HepG2 (cell line): ENCODE results near the gene ATG9A. TPM values are rescaled to one million over a fixed set of nuclear protein-coding genes. Genes with fewer than 3 reads are reported as not detected.

ENCODE experiments used
- CBFB ChIP-seq: sonication (generic); formaldehyde crosslinking; IDR thresholded peaks from 2 replicates; pipeline ENCODE4 v1.4.0; 2020; ENCODE audit warnings: missing genetic modification reagents
- CBX5 ChIP-seq: sonication (generic); formaldehyde crosslinking; IDR thresholded peaks from 2 replicates; pipeline ENCODE4 v1.4.0; 2020; ENCODE audit warnings: missing genetic modification reagents, borderline replicate concordance
- CREM ChIP-seq, 2 experiments: sonication (generic) in 1 of 2; formaldehyde crosslinking in 1 of 2; IDR thresholded peaks; 2 replicates each; pipeline versions ENCODE4 v1.4.0 to v1.6.1; 2016 to 2020; ENCODE audit warnings: antibody characterized with exemption in 1 of 2, mild to moderate bottlenecking in 1 of 2, missing genetic modification reagents in 1 of 2
- GZF1 ChIP-seq: sonication (generic); formaldehyde crosslinking; IDR thresholded peaks from 2 replicates; pipeline ENCODE4 v1.5.1; 2020; ENCODE audit warnings: mild to moderate bottlenecking, missing genetic modification reagents
- HNRNPLL ChIP-seq: fragments of 200-400 bp; formaldehyde crosslinking; IDR thresholded peaks from 2 replicates; pipeline ENCODE4 v1.6.1; 2017; ENCODE audit warnings: mild to moderate bottlenecking, low read depth, low read length; ENCODE audit not compliant: poor library complexity, severe bottlenecking
- MED1 ChIP-seq: sonication (generic); formaldehyde crosslinking; IDR thresholded peaks from 2 replicates; pipeline ENCODE4 v1.4.0; 2020; ENCODE audit warnings: missing genetic modification reagents
- MEF2D ChIP-seq: sonication (generic); formaldehyde crosslinking; IDR thresholded peaks from 2 replicates; pipeline ENCODE4 v1.5.1; 2020; ENCODE audit warnings: mild to moderate bottlenecking, missing genetic modification reagents
- MYC ChIP-seq: sonication (generic); formaldehyde crosslinking; IDR thresholded peaks from 2 replicates; pipeline ENCODE4 v1.9.0; 2021; ENCODE audit warnings: missing genetic modification reagents, borderline replicate concordance
- PRPF4 ChIP-seq: fragments of 200-400 bp; formaldehyde crosslinking; IDR thresholded peaks from 2 replicates; pipeline ENCODE4 v1.6.1; 2016; ENCODE audit warnings: low read length, low read depth; ENCODE audit not compliant: poor library complexity, severe bottlenecking
- ZC3H4 ChIP-seq: sonication (generic); formaldehyde crosslinking; IDR thresholded peaks from 2 replicates; pipeline ENCODE4 v1.4.0; 2020; ENCODE audit warnings: missing genetic modification reagents, borderline replicate concordance
- ZNF121 ChIP-seq: sonication (generic); formaldehyde crosslinking; IDR thresholded peaks from 2 replicates; pipeline ENCODE4 v1.5.0; 2020; ENCODE audit warnings: mild to moderate bottlenecking, missing genetic modification reagents
- ZNF207 ChIP-seq: fragments of 450-650 bp; IDR thresholded peaks from 2 replicates; pipeline ENCODE4 v1.6.1; 2016; ENCODE audit warnings: antibody characterized with exemption, borderline replicate concordance
- ZNF577 ChIP-seq: sonication (generic); formaldehyde crosslinking; IDR thresholded peaks from 2 replicates; pipeline ENCODE4 v1.4.0; 2020; ENCODE audit warnings: mild to moderate bottlenecking, low read depth, missing genetic modification reagents, borderline replicate concordance
- polyA plus RNA-seq, 8 experiments: library from polyadenylated mRNA; depleted of rRNA in 3 of 8; stranded (reverse) in 7 of 8; unstranded in 1 of 8; fragments of >200 nt; fragmentation: Illumina TruSeq in 4 of 8; extraction: Trizol in 4 of 8; gene quantifications; 2 replicates each; pipeline versions ENCODE4 v1.2.1 to v1.2.3, GENCODE V29; 2011 to 2016; ENCODE audit warnings: low read depth in 4 of 8, missing spikeins in 1 of 8, mixed read lengths in 1 of 8; ENCODE audit not compliant: insufficient read depth in 1 of 8
- total RNA-seq, 5 experiments: library from RNA; depleted of rRNA; stranded (reverse); fragments of >200 nt; fragmentation: Illumina TruSeq; extraction: Trizol; gene quantifications; 2 replicates each; pipeline ENCODE4 v1.2.3, GENCODE V29; 2016; ENCODE audit warnings: low read depth in 1 of 5
- TF ChIP-seq, protein P1 (sequence below): sonication (generic); formaldehyde crosslinking; IDR thresholded peaks from 2 replicates; pipeline ENCODE4 v1.4.0; 2020; ENCODE audit warnings: missing genetic modification reagents, borderline replicate concordance
- TF ChIP-seq, protein P2 (sequence below): IDR thresholded peaks from 2 replicates; pipeline ENCODE4 v1.6.1; 2016; ENCODE audit warnings: low read depth, control low read depth
- TF ChIP-seq, protein P3 (sequence below): sonication (generic); formaldehyde crosslinking; IDR thresholded peaks from 2 replicates; pipeline ENCODE4 v1.9.0; 2021; ENCODE audit warnings: mild to moderate bottlenecking, missing genetic modification reagents

ATG9A gene
- total and polyA plus RNA-seq, 2 of the 13 experiments (the other 11 are each of a cell fraction or from before 2014, with no cell fraction given), result 35.0 to 131 TPM

DNA sequence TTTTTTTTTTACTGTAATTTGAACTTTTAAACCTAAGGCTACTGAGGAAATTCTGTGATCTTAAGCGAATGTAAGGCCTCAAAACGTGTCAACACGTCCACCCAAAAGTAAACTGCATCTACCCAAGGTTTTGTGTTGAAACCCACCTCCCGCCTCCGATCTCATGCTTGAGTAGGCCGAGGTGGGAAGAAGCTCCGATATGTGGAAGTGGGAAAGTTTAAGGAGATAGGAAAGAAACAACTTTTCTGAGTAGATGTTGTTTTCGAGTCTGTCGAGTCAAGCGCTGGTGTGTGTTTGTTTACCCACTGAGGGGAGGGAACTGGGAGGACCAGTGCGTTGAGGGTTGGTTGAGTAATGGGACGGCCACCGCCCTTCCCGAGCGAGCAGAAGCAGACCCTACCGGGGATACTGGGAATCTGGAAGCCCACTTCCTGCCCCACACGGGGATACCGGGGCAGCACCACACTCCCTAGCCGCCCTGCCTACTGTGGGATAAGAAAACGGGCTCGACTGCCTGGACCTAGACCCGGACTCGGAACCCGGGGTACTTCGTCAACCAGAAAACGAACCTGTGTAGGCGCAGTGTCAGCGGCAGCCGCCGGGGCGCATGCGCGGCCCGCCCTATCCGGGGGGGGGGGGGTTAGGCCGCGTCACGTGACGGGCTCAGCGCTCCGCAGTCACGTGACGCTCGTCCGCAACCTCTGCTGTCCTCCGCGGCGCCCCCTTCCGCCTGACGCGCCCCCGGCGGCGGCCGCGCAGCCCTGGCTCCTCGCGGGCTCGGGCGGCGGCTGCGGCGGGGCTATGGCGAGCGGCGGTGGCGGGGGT, 51.7 kb downstream of the ATG9A start, which contains the start of gene RETREG2 (continued):
- TF ChIP-seq, protein P1, sequence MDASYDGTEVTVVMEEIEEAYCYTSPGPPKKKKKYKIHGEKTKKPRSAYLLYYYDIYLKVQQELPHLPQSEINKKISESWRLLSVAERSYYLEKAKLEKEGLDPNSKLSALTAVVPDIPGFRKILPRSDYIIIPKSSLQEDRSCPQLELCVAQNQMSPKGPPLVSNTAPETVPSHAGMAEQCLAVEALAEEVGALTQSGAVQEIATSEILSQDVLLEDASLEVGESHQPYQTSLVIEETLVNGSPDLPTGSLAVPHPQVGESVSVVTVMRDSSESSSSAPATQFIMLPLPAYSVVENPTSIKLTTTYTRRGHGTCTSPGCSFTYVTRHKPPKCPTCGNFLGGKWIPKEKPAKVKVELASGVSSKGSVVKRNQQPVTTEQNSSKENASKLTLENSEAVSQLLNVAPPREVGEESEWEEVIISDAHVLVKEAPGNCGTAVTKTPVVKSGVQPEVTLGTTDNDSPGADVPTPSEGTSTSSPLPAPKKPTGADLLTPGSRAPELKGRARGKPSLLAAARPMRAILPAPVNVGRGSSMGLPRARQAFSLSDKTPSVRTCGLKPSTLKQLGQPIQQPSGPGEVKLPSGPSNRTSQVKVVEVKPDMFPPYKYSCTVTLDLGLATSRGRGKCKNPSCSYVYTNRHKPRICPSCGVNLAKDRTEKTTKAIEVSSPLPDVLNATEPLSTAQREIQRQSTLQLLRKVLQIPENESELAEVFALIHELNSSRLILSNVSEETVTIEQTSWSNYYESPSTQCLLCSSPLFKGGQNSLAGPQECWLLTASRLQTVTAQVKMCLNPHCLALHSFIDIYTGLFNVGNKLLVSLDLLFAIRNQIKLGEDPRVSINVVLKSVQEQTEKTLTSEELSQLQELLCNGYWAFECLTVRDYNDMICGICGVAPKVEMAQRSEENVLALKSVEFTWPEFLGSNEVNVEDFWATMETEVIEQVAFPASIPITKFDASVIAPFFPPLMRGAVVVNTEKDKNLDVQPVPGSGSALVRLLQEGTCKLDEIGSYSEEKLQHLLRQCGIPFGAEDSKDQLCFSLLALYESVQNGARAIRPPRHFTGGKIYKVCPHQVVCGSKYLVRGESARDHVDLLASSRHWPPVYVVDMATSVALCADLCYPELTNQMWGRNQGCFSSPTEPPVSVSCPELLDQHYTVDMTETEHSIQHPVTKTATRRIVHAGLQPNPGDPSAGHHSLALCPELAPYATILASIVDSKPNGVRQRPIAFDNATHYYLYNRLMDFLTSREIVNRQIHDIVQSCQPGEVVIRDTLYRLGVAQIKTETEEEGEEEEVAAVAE (CRISPR knock-in tag), result no peak
- TF ChIP-seq MED1 (CRISPR knock-in tag) (peak; percentile 77), MEF2D (CRISPR knock-in tag) (no peak), HNRNPLL (peak; percentile 79), CBFB (CRISPR knock-in tag) (peak; percentile 75; the same call in 1 of the 2 replicates), ZNF121 (CRISPR knock-in tag) (no peak), PRPF4 (no peak), ZNF207 (peak; percentile 69; the same call in 1 of the 2 replicates), CREM (IDR thresholded peaks at IDR 0.05) (no peak; the same call in 1 of the 2 replicates), CREM (CRISPR knock-in tag; IDR thresholded peaks at IDR 0.05) (no peak), MYC (CRISPR knock-in tag) (peak; percentile 70), GZF1 (CRISPR knock-in tag) (no peak; the same call in 1 of the 2 replicates), ZC3H4 (CRISPR knock-in tag) (peak; percentile 93), CBX5 (CRISPR knock-in tag) (peak; percentile 41; the same call in 1 of the 2 replicates), ZNF577 (CRISPR knock-in tag) (0 out of 2 replicates have a peak, but pooled peaks have one; percentile 61)
- TF ChIP-seq, protein P2, sequence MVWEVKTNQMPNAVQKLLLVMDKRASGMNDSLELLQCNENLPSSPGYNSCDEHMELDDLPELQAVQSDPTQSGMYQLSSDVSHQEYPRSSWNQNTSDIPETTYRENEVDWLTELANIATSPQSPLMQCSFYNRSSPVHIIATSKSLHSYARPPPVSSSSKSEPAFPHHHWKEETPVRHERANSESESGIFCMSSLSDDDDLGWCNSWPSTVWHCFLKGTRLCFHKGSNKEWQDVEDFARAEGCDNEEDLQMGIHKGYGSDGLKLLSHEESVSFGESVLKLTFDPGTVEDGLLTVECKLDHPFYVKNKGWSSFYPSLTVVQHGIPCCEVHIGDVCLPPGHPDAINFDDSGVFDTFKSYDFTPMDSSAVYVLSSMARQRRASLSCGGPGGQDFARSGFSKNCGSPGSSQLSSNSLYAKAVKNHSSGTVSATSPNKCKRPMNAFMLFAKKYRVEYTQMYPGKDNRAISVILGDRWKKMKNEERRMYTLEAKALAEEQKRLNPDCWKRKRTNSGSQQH (CRISPR knock-in tag), result no peak; the same call in 1 of the 2 replicates
- TF ChIP-seq, protein P3, sequence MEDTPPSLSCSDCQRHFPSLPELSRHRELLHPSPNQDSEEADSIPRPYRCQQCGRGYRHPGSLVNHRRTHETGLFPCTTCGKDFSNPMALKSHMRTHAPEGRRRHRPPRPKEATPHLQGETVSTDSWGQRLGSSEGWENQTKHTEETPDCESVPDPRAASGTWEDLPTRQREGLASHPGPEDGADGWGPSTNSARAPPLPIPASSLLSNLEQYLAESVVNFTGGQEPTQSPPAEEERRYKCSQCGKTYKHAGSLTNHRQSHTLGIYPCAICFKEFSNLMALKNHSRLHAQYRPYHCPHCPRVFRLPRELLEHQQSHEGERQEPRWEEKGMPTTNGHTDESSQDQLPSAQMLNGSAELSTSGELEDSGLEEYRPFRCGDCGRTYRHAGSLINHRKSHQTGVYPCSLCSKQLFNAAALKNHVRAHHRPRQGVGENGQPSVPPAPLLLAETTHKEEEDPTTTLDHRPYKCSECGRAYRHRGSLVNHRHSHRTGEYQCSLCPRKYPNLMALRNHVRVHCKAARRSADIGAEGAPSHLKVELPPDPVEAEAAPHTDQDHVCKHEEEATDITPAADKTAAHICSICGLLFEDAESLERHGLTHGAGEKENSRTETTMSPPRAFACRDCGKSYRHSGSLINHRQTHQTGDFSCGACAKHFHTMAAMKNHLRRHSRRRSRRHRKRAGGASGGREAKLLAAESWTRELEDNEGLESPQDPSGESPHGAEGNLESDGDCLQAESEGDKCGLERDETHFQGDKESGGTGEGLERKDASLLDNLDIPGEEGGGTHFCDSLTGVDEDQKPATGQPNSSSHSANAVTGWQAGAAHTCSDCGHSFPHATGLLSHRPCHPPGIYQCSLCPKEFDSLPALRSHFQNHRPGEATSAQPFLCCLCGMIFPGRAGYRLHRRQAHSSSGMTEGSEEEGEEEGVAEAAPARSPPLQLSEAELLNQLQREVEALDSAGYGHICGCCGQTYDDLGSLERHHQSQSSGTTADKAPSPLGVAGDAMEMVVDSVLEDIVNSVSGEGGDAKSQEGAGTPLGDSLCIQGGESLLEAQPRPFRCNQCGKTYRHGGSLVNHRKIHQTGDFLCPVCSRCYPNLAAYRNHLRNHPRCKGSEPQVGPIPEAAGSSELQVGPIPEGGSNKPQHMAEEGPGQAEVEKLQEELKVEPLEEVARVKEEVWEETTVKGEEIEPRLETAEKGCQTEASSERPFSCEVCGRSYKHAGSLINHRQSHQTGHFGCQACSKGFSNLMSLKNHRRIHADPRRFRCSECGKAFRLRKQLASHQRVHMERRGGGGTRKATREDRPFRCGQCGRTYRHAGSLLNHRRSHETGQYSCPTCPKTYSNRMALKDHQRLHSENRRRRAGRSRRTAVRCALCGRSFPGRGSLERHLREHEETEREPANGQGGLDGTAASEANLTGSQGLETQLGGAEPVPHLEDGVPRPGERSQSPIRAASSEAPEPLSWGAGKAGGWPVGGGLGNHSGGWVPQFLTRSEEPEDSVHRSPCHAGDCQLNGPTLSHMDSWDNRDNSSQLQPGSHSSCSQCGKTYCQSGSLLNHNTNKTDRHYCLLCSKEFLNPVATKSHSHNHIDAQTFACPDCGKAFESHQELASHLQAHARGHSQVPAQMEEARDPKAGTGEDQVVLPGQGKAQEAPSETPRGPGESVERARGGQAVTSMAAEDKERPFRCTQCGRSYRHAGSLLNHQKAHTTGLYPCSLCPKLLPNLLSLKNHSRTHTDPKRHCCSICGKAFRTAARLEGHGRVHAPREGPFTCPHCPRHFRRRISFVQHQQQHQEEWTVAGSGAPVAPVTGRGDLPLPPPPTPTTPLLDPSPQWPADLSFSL, result no peak
